OCI-M2 (cell line): ENCODE data around the gene RBM4.
"Not testable (repeated sequence)": the region's sequence is repeated elsewhere in the genome, so short reads cannot be mapped to it uniquely, and the experiment has no call there.

Experiments
- DNase-seq: peaks from one replicate; lab custom pipeline; 2025; ENCODE audit not compliant: unreplicated experiment; lab: John Stamatoyannopoulos, UW

The RBM4 gene

GRCh38 chr11:66638177-66639065 lies at the start of gene RBM4:
TSS of gene RBM4 (plus strand) at chr11:66638703. CDS start at chr11:66639712, 1,009 bp downstream.
- peak; percentile 83 for DNase-seq

GRCh38 chr11:66589315-66589714 lies 49.2 kb upstream of the RBM4 start:
- DNase-seq = not testable (repeated sequence)

- no peak for DNase-seq
Observed at GRCh38 chr11:66589996-66590675, 48.4 kb upstream of the RBM4 start.

- no peak for DNase-seq
Observed at GRCh38 chr11:66591175-66591574, 47.3 kb upstream of the RBM4 start.

GRCh38 chr11:66592457-66593302 lies 45.8 kb upstream of the RBM4 start, which contains the start of the genes CCDC87 and CCS:
TSS of gene CCDC87 (minus strand) at chr11:66593063. CDS start at chr11:66593015, 48 bp downstream.
TSS of gene CCS (plus strand) at chr11:66593185. CDS start at chr11:66593262, 77 bp downstream.
- peak; percentile 57 for DNase-seq

GRCh38 chr11:66593303-66593635 lies 45.2 kb upstream of the RBM4 start:
- no peak for DNase-seq

GRCh38 chr11:66593650-66594049 lies 44.9 kb upstream of the RBM4 start:
- DNase-seq = no peak

GRCh38 chr11:66595245-66595904 lies 43.1 kb upstream of the RBM4 start:
- DNase-seq = no peak

- no peak for DNase-seq
Observed at GRCh38 chr11:66598993-66599392, 39.5 kb upstream of the RBM4 start.

- DNase-seq = no peak
Observed at GRCh38 chr11:66600219-66600618, 38.3 kb upstream of the RBM4 start.

- no peak for DNase-seq
Observed at GRCh38 chr11:66600631-66601233, 37.8 kb upstream of the RBM4 start.

GRCh38 chr11:66603072-66603471 lies 35.4 kb upstream of the RBM4 start:
- DNase-seq = no peak

- DNase-seq = no peak
Observed at GRCh38 chr11:66604155-66604554, 34.3 kb upstream of the RBM4 start.

GRCh38 chr11:66606608-66607007 lies 31.9 kb upstream of the RBM4 start:
- DNase-seq = not testable (repeated sequence)

GRCh38 chr11:66607126-66607834 lies 31.2 kb upstream of the RBM4 start:
- no peak for DNase-seq

- no peak for DNase-seq
Observed at GRCh38 chr11:66609721-66610617, 28.5 kb upstream of the RBM4 start.

- no peak for DNase-seq
Observed at GRCh38 chr11:66612458-66612857, 26.0 kb upstream of the RBM4 start.

- DNase-seq = no peak
Observed at GRCh38 chr11:66614073-66614472, 24.4 kb upstream of the RBM4 start.
